Panc1 (cell line): ENCODE data around the gene CPA3. TPM values are rescaled to one million over a fixed set of nuclear protein-coding genes. Genes with fewer than 3 reads are reported as not detected.

ENCODE experiments used
- ATAC-seq: fragments of 200-7000 bp; cut with Tn5 transposase; 2 replicates; pipeline ENCODE4 v1.9.1; 2020; ENCODE audit warnings: mild to moderate bottlenecking, moderate library complexity
- BruUV-seq: library from RNA; stranded (reverse); fragments of 400-500 nt; replicated peaks from 2 replicates; lab custom pipeline; 2021; lab: Mats Ljungman, UMichigan
- CTCF ChIA-PET: fragments of 300-600 bp; sonication (Branson Sonifier 250); formaldehyde crosslinking; loops from one replicate; lab custom pipeline; 2022; ENCODE audit warnings: antibody characterized with exemption; lab: Charles Lee
- POLR2A ChIA-PET: fragments of 300-600 bp; sonication (Branson Sonifier 250); formaldehyde crosslinking; loops from one replicate; lab custom pipeline; 2022; ENCODE audit warnings: antibody characterized with exemption; lab: Charles Lee
- DNase-seq: peaks from one replicate; pipeline ENCODE4 v3.0.0-alpha.2; 2010; ENCODE audit warnings: low read depth, low spot score
- H3K27ac ChIP-seq: 2 replicates; pipeline ENCODE4 v1.5.1; 2011; ENCODE audit warnings: mild to moderate bottlenecking, low read length, inconsistent platforms
- H3K27me3 ChIP-seq: fragments of 200-500 bp; sonication (Bioruptor generic); 2 replicates; pipeline ENCODE4 v1.6.0; 2014; ENCODE audit warnings: low read length, inconsistent platforms; ENCODE audit not compliant: control insufficient read depth, insufficient read depth
- H3K36me3 ChIP-seq: fragments of 200-500 bp; sonication (Bioruptor generic); 2 replicates; pipeline ENCODE4 v1.5.1; 2014; ENCODE audit warnings: inconsistent platforms, mild to moderate bottlenecking, low read length, moderate library complexity; ENCODE audit not compliant: control insufficient read depth, insufficient read depth
- H3K4me1 ChIP-seq: 2 replicates; pipeline ENCODE4 v1.5.1; 2011; ENCODE audit warnings: inconsistent platforms, mild to moderate bottlenecking, low read length, moderate library complexity; ENCODE audit not compliant: control insufficient read depth, insufficient read depth
- H3K4me3 ChIP-seq, 2 experiments: 2 replicates each; pipeline ENCODE4 v1.5.1; 2011 to 2012; ENCODE audit warnings: low read depth in 2 of 2, low read length in 2 of 2, mild to moderate bottlenecking in 2 of 2, inconsistent platforms in 1 of 2, moderate library complexity in 1 of 2
- H3K9me3 ChIP-seq: fragments of 200-500 bp; sonication (Bioruptor generic); 2 replicates; pipeline ENCODE4 v1.5.1; 2014; ENCODE audit warnings: low read depth, mild to moderate bottlenecking, inconsistent platforms, low read length, moderate library complexity; ENCODE audit not compliant: control insufficient read depth, insufficient read depth
- POLR2AphosphoS5 ChIP-seq: IDR thresholded peaks from 2 replicates; pipeline ENCODE4 v1.6.1; 2012; ENCODE audit warnings: mild to moderate bottlenecking, low read depth, low read length, moderate library complexity
- SIN3A ChIP-seq: IDR thresholded peaks from 2 replicates; pipeline ENCODE4 v1.6.1; 2012; ENCODE audit warnings: low read depth, mild to moderate bottlenecking, low read length, moderate library complexity, borderline replicate concordance; ENCODE audit not compliant: insufficient read depth
- TCF7L2 ChIP-seq: IDR thresholded peaks from 2 replicates; pipeline ENCODE4 v1.6.1; 2011; ENCODE audit warnings: mild to moderate bottlenecking, low read depth, low read length, inconsistent platforms
- in situ Hi-C: cut with HindIII; loops from 2 replicates; pipeline ENCODE4 v1.10.0; 2016; ENCODE audit warnings: low sequenced_read_pairs, low pct_unique_long_range_greater_than_20kb
- intact Hi-C: fragments of 100-400 bp; cut with micrococcal nuclease; formaldehyde crosslinking; loops from one replicate; pipeline ENCODE4 v1.10.0; 2022; ENCODE audit not compliant: unreplicated experiment
- total RNA-seq: library from RNA; stranded (reverse); gene quantifications from one replicate; pipeline ENCODE4 v1.2.1, GENCODE V29; 2021; ENCODE audit not compliant: unreplicated experiment
- TF ChIP-seq, protein P1 (sequence below), 2 experiments: IDR thresholded peaks; 2 replicates each; pipeline ENCODE4 v1.6.1; 2011 to 2012; ENCODE audit warnings: low read depth in 2 of 2, control low read depth in 1 of 2, low read length in 1 of 2, mild to moderate bottlenecking in 1 of 2, moderate library complexity in 1 of 2; ENCODE audit not compliant: insufficient read depth in 1 of 2
- TF ChIP-seq, protein P2 (sequence below): fragments of 450-650 bp; IDR thresholded peaks from 2 replicates; pipeline ENCODE4 v1.5.1; 2017; ENCODE audit warnings: mild to moderate bottlenecking

CPA3 gene
- total RNA-seq, 1 experiment from 2014 or later: not detected

DNA sequence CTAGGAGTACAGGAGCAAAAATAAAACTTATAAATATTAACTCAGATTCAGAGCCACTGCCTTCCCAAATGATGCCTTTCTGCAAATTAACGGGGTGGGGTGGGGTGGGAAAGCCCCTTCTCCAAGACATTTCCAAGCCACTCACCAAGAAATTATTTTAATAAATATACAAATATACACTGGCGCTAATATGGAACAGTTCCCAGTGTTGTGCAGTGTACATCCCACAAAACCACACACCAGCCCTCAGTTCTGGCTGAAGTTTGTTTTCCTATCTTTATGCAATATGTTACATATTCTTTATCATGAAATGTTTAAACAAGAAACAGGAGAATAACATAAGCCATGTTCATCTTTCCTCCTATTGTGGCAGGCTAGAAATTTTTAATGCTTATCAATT is 73.2 kb downstream of the CPA3 start:
- in situ Hi-C loops (no loop called here), intact Hi-C loops (no loop called here)
- BruUV-seq: no TSS peak
- no peak overlapping the region for H3K27ac ChIP-seq
- no peak for ATAC-seq
- no peak for DNase-seq
- TF ChIP-seq, protein P1, sequence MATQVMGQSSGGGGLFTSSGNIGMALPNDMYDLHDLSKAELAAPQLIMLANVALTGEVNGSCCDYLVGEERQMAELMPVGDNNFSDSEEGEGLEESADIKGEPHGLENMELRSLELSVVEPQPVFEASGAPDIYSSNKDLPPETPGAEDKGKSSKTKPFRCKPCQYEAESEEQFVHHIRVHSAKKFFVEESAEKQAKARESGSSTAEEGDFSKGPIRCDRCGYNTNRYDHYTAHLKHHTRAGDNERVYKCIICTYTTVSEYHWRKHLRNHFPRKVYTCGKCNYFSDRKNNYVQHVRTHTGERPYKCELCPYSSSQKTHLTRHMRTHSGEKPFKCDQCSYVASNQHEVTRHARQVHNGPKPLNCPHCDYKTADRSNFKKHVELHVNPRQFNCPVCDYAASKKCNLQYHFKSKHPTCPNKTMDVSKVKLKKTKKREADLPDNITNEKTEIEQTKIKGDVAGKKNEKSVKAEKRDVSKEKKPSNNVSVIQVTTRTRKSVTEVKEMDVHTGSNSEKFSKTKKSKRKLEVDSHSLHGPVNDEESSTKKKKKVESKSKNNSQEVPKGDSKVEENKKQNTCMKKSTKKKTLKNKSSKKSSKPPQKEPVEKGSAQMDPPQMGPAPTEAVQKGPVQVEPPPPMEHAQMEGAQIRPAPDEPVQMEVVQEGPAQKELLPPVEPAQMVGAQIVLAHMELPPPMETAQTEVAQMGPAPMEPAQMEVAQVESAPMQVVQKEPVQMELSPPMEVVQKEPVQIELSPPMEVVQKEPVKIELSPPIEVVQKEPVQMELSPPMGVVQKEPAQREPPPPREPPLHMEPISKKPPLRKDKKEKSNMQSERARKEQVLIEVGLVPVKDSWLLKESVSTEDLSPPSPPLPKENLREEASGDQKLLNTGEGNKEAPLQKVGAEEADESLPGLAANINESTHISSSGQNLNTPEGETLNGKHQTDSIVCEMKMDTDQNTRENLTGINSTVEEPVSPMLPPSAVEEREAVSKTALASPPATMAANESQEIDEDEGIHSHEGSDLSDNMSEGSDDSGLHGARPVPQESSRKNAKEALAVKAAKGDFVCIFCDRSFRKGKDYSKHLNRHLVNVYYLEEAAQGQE (IDR thresholded peaks at IDR 0.05; ENCODE audit: insufficient read depth in 1 of 2, low read depth in 2 of 2, low read length in 1 of 2): no peak
- H3K36me3 ChIP-seq: no peaks in the 10 kb centered on the region
- H3K4me3 ChIP-seq: no peak overlapping the region
- no peaks in the 10 kb centered on the region for H3K4me1 ChIP-seq
- H3K9me3 ChIP-seq: no peaks in the 10 kb centered on the region
- CTCF ChIA-PET: no interaction called here
- POLR2A ChIA-PET: no interaction called here
- H3K27me3 ChIP-seq: peaks cover 34% of the 10 kb centered on the region

GRCh38 chr3:148938936-148939335 is 73.8 kb downstream of the CPA3 start:
- CTCF ChIA-PET: no interaction called here
- no peaks in the 10 kb centered on the region for H3K4me1 ChIP-seq
- no peak for ATAC-seq
- DNase-seq: no peak
- H3K27me3 ChIP-seq: peaks cover 32% of the 10 kb centered on the region
- BruUV-seq: no TSS peak
- H3K27ac ChIP-seq: no peak overlapping the region
- intact Hi-C loops (no loop called here), in situ Hi-C loops (no loop called here)
- H3K9me3 ChIP-seq: no peaks in the 10 kb centered on the region
- POLR2A ChIA-PET: no interaction called here
- TF ChIP-seq, protein P1 (IDR thresholded peaks at IDR 0.05; ENCODE audit: insufficient read depth in 1 of 2, low read depth in 2 of 2, low read length in 1 of 2): no peak
- TF ChIP-seq TCF7L2: no peak
- TF ChIP-seq POLR2AphosphoS5: no peak
- TF ChIP-seq SIN3A: no peak
- TF ChIP-seq, protein P2, sequence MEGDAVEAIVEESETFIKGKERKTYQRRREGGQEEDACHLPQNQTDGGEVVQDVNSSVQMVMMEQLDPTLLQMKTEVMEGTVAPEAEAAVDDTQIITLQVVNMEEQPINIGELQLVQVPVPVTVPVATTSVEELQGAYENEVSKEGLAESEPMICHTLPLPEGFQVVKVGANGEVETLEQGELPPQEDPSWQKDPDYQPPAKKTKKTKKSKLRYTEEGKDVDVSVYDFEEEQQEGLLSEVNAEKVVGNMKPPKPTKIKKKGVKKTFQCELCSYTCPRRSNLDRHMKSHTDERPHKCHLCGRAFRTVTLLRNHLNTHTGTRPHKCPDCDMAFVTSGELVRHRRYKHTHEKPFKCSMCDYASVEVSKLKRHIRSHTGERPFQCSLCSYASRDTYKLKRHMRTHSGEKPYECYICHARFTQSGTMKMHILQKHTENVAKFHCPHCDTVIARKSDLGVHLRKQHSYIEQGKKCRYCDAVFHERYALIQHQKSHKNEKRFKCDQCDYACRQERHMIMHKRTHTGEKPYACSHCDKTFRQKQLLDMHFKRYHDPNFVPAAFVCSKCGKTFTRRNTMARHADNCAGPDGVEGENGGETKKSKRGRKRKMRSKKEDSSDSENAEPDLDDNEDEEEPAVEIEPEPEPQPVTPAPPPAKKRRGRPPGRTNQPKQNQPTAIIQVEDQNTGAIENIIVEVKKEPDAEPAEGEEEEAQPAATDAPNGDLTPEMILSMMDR: no peak
- H3K36me3 ChIP-seq: no peaks in the 10 kb centered on the region
- no peak overlapping the region for H3K4me3 ChIP-seq
